Right ventricle myocardium inferior (tissue), 1 donor: ENCODE measurements around the gene PTPRO. TPM values are rescaled to one million over a fixed set of nuclear protein-coding genes. Genes with fewer than 3 reads are reported as not detected.

Source experiments
- ATAC-seq: fragments of 200-7000 bp; cut with Tn5 transposase; one replicate; pipeline ENCODE4 v1.9.1; 2020; ENCODE audit warnings: mild to moderate bottlenecking, moderate library complexity
- DNase-seq: peaks from one replicate; pipeline ENCODE4 v3.0.0; 2021; ENCODE audit errors: missing footprints
- intact Hi-C: fragments of 100-400 bp; cut with DNase I; formaldehyde crosslinking; loops from one replicate; pipeline ENCODE4 v1.11.0; 2022
- total RNA-seq: library from RNA; stranded (reverse); fragmentation: NEBNext Ultra II Directional; extraction: Animal tissue kit (Norgen Biotek cat#: 25700); gene quantifications from one replicate; pipeline ENCODE4 v1.2.1, GENCODE V29; 2021
- donor health status: DM: no; HTN: yes; CAD: no; lungs with severe emphysema.

PTPRO gene
- total RNA-seq, 1 donor from 2014 or later, result 1.3 TPM

GRCh38 chr12:15646581-15646980 lies 324.3 kb downstream of the PTPRO start:
- DNase-seq, result no peak
- intact Hi-C loops, result no loop called here
- ATAC-seq, result no peak

Other genes with a start within 250 kb of the PTPRO start
- gene RERG, start 101.1 kb upstream of the PTPRO start, total RNA-seq, result 4.0 TPM